Peyer's patch (tissue), 4 donors: Measurements from ENCODE around the gene GUSB. TPM values are rescaled to one million over a fixed set of nuclear protein-coding genes. Genes with fewer than 3 reads are reported as not detected.
"Not testable (repeated sequence)": the region's sequence is repeated elsewhere in the genome, so short reads cannot be mapped to it uniquely, and the experiment has no call there.

Source experiments
- DNase-seq, 3 donors: peaks; one replicate each; pipeline ENCODE4 v3.0.0-alpha.2; 2017 to 2019
- H3K27ac ChIP-seq, 4 donors: fragments of 200-600 bp; sonication (generic); one replicate each; pipeline ENCODE4 v1.5.1; 2016 to 2019
- H3K27me3 ChIP-seq, 2 donors: fragments of 200-600 bp; sonication (generic); one replicate each; pipeline ENCODE4 v1.5.1; 2019
- H3K36me3 ChIP-seq, 3 donors: fragments of 200-600 bp; sonication (generic); one replicate each; pipeline ENCODE4 v1.5.1; 2016 to 2019
- H3K4me1 ChIP-seq, 4 donors: fragments of 200-600 bp; sonication (generic); one replicate each; pipeline ENCODE4 v1.5.1; 2016 to 2019
- H3K4me3 ChIP-seq, 4 donors: fragments of 200-600 bp; sonication (generic); 1 replicate in 3 of 4; 2 replicates in 1 of 4; pipeline ENCODE4 v1.5.1; 2016 to 2019; ENCODE audit warnings: mild to moderate bottlenecking in 1 of 4
- H3K9me3 ChIP-seq, 4 donors: fragments of 200-600 bp; sonication (generic); one replicate each; pipeline ENCODE4 v1.5.1; 2016 to 2019; ENCODE audit warnings: mild to moderate bottlenecking in 1 of 4
- CTCF ChIP-seq, 6 experiments: fragments of 450-650 bp in 4 of 6; fragments of 200-600 bp in 2 of 6; sonication (generic) in 1 of 6; IDR thresholded peaks; one replicate each; pipeline ENCODE4 v1.5.1; 2017 to 2019; ENCODE audit warnings: antibody characterized with exemption in 6 of 6, mild to moderate bottlenecking in 3 of 6, moderate library complexity in 1 of 6
- POLR2A ChIP-seq, 2 donors: fragments of 450-650 bp; IDR thresholded peaks; one replicate each; pipeline ENCODE4 v1.5.1; 2017; ENCODE audit warnings: antibody characterized with exemption in 2 of 2, mild to moderate bottlenecking in 2 of 2, moderate library complexity in 2 of 2
- total RNA-seq, 4 donors: library from RNA; depleted of rRNA; stranded (reverse); fragments of >200 nt; gene quantifications; one replicate each; pipeline ENCODE4 v1.1.0, GENCODE V29; 2016

Gene GUSB
- total RNA-seq, 4 donors from 2014 or later = 29.8 to 56.9 (median 48.4) TPM

GRCh38 chr7:65968256-65969185 lies 13.5 kb downstream of the GUSB start:
- DNase-seq = peak in 1 of 3 donors; percentile 33
- H3K27me3 ChIP-seq = no peaks in the 10 kb centered on the region
- H3K27ac ChIP-seq = no peak overlapping the region
- H3K4me3 ChIP-seq = no peak overlapping the region
- H3K36me3 ChIP-seq = peaks cover 0 to 100% (median 0%) of the 10 kb centered on the region in 3 donors
- TF ChIP-seq CTCF (IDR thresholded peaks at IDR 0.05) = no peak
- TF ChIP-seq POLR2A (IDR thresholded peaks at IDR 0.05) = no peak
- no peaks in the 10 kb centered on the region for H3K4me1 ChIP-seq
- H3K9me3 ChIP-seq = no peaks in the 10 kb centered on the region

- Histone ChIP-seq H3K36me3 (peaks cover 0 to 100% (median 0%) of the 10 kb centered on the region in 3 donors), H3K4me1 (no peaks in the 10 kb centered on the region)
- DNase-seq = peak in 1 of 3 donors; percentile 17
These were observed 14.5 kb downstream of the GUSB start for GRCh38 chr7:65967361-65968155.

GRCh38 chr7:65966146-65966545 lies 15.9 kb downstream of the GUSB start:
- H3K27me3 ChIP-seq = no peaks in the 10 kb centered on the region
- no peaks in the 10 kb centered on the region for H3K9me3 ChIP-seq
- H3K4me3 ChIP-seq = no peak overlapping the region
- H3K27ac ChIP-seq = no peak overlapping the region
- TF ChIP-seq POLR2A (IDR thresholded peaks at IDR 0.05) (no peak), CTCF (IDR thresholded peaks at IDR 0.05) (no peak)
- peaks cover 0 to 100% (median 0%) of the 10 kb centered on the region in 3 donors for H3K36me3 ChIP-seq
- peak in 1 of 3 donors; percentile 0 for DNase-seq
- H3K4me1 ChIP-seq = no peaks in the 10 kb centered on the region

More at GRCh38 chr7:65967361-65968155, 14.5 kb downstream of the GUSB start:
- H3K27me3 ChIP-seq = no peaks in the 10 kb centered on the region
- no peak for TF ChIP-seq POLR2A (IDR thresholded peaks at IDR 0.05)
- no peak for TF ChIP-seq CTCF (IDR thresholded peaks at IDR 0.05)
- no peaks in the 10 kb centered on the region for H3K9me3 ChIP-seq
- no peak overlapping the region for H3K4me3 ChIP-seq
- no peak overlapping the region for H3K27ac ChIP-seq

GRCh38 chr7:65964671-65965070 lies 17.3 kb downstream of the GUSB start:
- H3K36me3 ChIP-seq = peaks cover 0 to 99% (median 0%) of the 10 kb centered on the region in 3 donors
- not testable (repeated sequence) for H3K4me1 ChIP-seq, H3K9me3 ChIP-seq, H3K27ac ChIP-seq, H3K27me3 ChIP-seq, DNase-seq, H3K4me3 ChIP-seq

GRCh38 chr7:65962033-65962432 lies 20.0 kb downstream of the GUSB start:
- Histone ChIP-seq H3K27me3 (no peaks in the 10 kb centered on the region), H3K36me3 (peaks cover 0 to 95% (median 0%) of the 10 kb centered on the region in 3 donors), H3K4me3 (no peak overlapping the region), H3K27ac (no peak overlapping the region), H3K9me3 (no peaks in the 10 kb centered on the region), H3K4me1 (no peaks in the 10 kb centered on the region)
- TF ChIP-seq CTCF (IDR thresholded peaks at IDR 0.05) = no peak
- no peak for TF ChIP-seq POLR2A (IDR thresholded peaks at IDR 0.05)
- peak in 1 of 3 donors; percentile 40 for DNase-seq
